ENCODE data around the gene RPUSD2. TPM values are rescaled to one million over a fixed set of nuclear protein-coding genes. Genes with fewer than 3 reads are reported as not detected.
A peak's percentile ranks its signal among the peaks of the same experiment; 100 is the strongest.

RPUSD2 gene
- total RNA-seq, 1 experiment from 2014 or later = 24.4 TPM

DNA sequence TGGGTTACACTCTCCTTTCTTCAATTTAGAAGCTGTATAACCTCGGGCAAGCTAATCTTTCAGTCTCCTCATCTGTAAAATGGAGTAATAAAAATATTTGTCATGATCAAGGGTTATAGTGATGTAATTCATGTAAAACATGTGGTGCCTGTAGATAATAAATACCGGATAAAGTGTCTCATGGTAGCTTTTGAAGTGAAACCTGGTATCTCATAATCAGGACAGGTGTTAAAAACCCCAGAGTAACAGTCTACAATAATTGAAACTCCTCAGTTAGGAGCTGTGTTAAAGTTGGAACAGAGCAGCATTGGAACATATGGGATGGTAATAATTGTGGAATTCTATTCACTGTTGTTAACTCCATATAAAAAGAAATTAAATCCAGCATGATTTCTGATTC, 24.1 kb downstream of the RPUSD2 start:
- ATAC-seq (no peak), DNase-seq (no peak)
- Histone ChIP-seq H3K79me2 (ENCODE audit: low read length) (peaks cover 41% of the 10 kb centered on the region), H3K4me1 (ENCODE audit: insufficient read depth, low read length) (peaks cover 14% of the 10 kb centered on the region; the same call in 1 of the 2 replicates), H4K20me1 (ENCODE audit: low read length) (no peaks in the 10 kb centered on the region), H3K27ac (ENCODE audit: low read length) (no peak overlapping the region), H3K36me3 (ENCODE audit: low read depth, low read length) (no peaks in the 10 kb centered on the region), H2AFZ (ENCODE audit: low read length) (peak overlapping the region; percentile 45), H3K4me2 (ENCODE audit: low read length) (peak overlapping the region; percentile 32), H3K9me3 (ENCODE audit: low read length) (no peaks in the 10 kb centered on the region), H3K9ac (ENCODE audit: low read length) (no peak overlapping the region), H3K9me2 (replicated peaks; ENCODE audit: low read length) (no peaks in the 10 kb centered on the region), H3K27me3 (ENCODE audit: low read length) (no peaks in the 10 kb centered on the region), H3F3A (ENCODE audit: low read length, unreplicated experiment) (no peaks in the 10 kb centered on the region), H3K4me3 (ENCODE audit: low read length) (peak overlapping the region; percentile 32; the same call in 1 of the 2 replicates)
- ChIA-PET POLR2A (ENCODE audit: unreplicated experiment) (no interaction called here), CTCF (no interaction called here)
- TF ChIP-seq EZH2phosphoT487 (IDR thresholded peaks at IDR 0.05; ENCODE audit: borderline replicate concordance, low read length) = no peak
- TF ChIP-seq EZH2 (IDR thresholded peaks at IDR 0.05; ENCODE audit: low read length, unreplicated experiment) = no peak
- TF ChIP-seq, protein P1, sequence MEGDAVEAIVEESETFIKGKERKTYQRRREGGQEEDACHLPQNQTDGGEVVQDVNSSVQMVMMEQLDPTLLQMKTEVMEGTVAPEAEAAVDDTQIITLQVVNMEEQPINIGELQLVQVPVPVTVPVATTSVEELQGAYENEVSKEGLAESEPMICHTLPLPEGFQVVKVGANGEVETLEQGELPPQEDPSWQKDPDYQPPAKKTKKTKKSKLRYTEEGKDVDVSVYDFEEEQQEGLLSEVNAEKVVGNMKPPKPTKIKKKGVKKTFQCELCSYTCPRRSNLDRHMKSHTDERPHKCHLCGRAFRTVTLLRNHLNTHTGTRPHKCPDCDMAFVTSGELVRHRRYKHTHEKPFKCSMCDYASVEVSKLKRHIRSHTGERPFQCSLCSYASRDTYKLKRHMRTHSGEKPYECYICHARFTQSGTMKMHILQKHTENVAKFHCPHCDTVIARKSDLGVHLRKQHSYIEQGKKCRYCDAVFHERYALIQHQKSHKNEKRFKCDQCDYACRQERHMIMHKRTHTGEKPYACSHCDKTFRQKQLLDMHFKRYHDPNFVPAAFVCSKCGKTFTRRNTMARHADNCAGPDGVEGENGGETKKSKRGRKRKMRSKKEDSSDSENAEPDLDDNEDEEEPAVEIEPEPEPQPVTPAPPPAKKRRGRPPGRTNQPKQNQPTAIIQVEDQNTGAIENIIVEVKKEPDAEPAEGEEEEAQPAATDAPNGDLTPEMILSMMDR (conservative IDR thresholded peaks at IDR 0.05; ENCODE audit: low read depth, low read length) = no peak
- no TSS peak for BruUV-seq (replicated peaks)
- intact Hi-C loops (cut with micrococcal nuclease) = loop anchor here (5.0 to 10.0 kb wide), 2 partner anchors 194 to 302 kb away; partner anchors contain the start of gene VPS18

DNA sequence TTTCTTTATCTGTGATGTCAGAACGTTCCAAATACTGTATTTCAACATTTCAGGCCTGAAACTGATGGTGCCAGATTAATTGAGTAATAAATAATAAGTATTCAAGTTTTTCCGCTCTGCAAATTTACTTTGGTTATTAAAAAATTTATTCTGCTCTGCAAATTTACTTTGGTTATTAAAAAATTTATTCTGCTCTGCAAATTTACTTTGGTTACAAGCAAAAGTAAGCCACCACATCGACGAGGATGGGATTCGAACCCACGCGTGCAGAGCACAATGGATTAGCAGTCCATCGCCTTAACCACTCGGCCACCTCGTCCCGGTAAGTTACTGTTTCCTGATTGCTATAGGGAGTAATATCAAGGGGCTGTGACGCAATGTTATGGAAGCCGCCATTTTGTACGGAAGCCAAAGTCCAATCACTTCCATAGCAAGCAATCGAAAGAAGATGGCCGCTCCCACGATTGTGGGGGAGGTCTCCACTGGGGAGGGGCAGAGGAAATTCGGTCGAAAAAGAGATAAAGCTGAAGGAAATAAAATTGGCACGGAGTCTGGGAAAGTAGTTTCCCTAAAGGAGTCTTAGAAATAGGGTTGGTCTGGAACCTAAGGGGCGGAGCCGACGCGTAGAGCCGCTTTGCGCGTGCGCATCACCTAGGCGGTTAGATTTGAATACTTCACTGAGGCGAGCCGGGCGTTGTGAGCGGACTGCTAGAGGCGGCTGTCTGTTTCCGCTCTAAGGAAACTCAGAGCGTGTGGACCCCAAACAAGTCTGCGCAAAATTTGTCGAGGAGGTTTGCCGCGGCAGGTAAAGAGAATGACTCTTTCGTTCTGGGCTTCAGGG, 24.7 kb downstream of the RPUSD2 start, which contains the start of gene KNL1:
Gene KNL1 (plus strand): TSS at position 662 of the 841 bp plus-strand sequence. CDS start 8,683 bp downstream, outside the sequence.
- POLR2A ChIA-PET (ENCODE audit: unreplicated experiment) = no interaction called here
- Histone ChIP-seq H4K20me1 (ENCODE audit: low read length) (no peaks in the 10 kb centered on the region), H2AFZ (ENCODE audit: low read length) (peak within 1 kb of the TSS; percentile 95), H3K9ac (ENCODE audit: low read length) (peak within 1 kb of the TSS; percentile 84), H3K4me1 (ENCODE audit: insufficient read depth, low read length) (peaks cover 17% of the 10 kb centered on the region; the same call in 1 of the 2 replicates), H3K79me2 (ENCODE audit: low read length) (peaks cover 47% of the 10 kb centered on the region), H3K27me3 (ENCODE audit: low read length) (no peaks in the 10 kb centered on the region), H3K36me3 (ENCODE audit: low read depth, low read length) (no peaks in the 10 kb centered on the region), H3F3A (ENCODE audit: low read length, unreplicated experiment) (no peaks in the 10 kb centered on the region), H3K9me2 (replicated peaks; ENCODE audit: low read length) (no peaks in the 10 kb centered on the region), H3K4me3 (ENCODE audit: low read length) (peak within 1 kb of the TSS; percentile 98), H3K27ac (ENCODE audit: low read length) (peak within 1 kb of the TSS; percentile 85), H3K9me3 (ENCODE audit: low read length) (no peaks in the 10 kb centered on the region), H3K4me2 (ENCODE audit: low read length) (peak within 1 kb of the TSS; percentile 87)
- intact Hi-C loops (cut with micrococcal nuclease) = loop anchor here (2.0 to 10.0 kb wide), 4 partner anchors 85 to 301 kb away; partner anchors contain the start of genes RAD51 and VPS18
- TF ChIP-seq EZH2 (IDR thresholded peaks at IDR 0.05; ENCODE audit: low read length, unreplicated experiment) (no peak), EZH2phosphoT487 (IDR thresholded peaks at IDR 0.05; ENCODE audit: borderline replicate concordance, low read length) (no peak)
- TF ChIP-seq, protein P1 (conservative IDR thresholded peaks at IDR 0.05; ENCODE audit: low read depth, low read length) = no peak
- no TSS peak for BruUV-seq (replicated peaks)
- CTCF ChIA-PET = no interaction called here
- peak; percentile 74 for ATAC-seq
- DNase-seq = peak; percentile 97
